GM18505 (cell line): ENCODE data around the gene HRH1.
"Not testable (repeated sequence)": the region's sequence is repeated elsewhere in the genome, so short reads cannot be mapped to it uniquely, and the experiment has no call there.

Experiments used
- ATAC-seq: cut with Tn5 transposase; IDR thresholded peaks from one replicate; pipeline ENCODE4 v1.9.1; 2021; ENCODE audit not compliant: unreplicated experiment
- POLR2A ChIP-seq: IDR thresholded peaks from 4 replicates; pipeline ENCODE4 v1.6.1; 2011; ENCODE audit warnings: borderline replicate concordance; ENCODE audit not compliant: insufficient read depth, insufficient read length; ENCODE audit errors: extremely low read depth

The HRH1 gene

DNA sequence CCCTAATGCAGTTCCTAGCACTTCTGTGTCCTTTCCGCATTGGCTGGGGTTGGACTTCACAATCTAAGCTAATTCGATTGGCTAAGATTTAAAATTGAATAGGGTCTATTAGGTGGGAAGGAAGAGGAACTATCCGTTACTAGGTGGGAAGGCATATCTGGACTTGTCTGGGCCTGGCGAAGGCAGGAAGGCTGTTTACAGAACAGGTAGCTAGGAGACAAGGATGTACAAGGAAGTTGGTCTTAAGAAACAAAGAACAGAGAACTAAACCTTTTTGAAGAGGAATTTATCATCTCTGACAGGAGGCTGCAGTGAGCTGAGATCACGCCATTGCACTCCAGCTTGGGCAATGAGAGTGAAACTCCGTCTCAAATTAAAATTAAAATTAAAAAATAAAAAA is 100.6 kb downstream of the HRH1 start:
- no peak for ATAC-seq
- TF ChIP-seq POLR2A = no peak

DNA sequence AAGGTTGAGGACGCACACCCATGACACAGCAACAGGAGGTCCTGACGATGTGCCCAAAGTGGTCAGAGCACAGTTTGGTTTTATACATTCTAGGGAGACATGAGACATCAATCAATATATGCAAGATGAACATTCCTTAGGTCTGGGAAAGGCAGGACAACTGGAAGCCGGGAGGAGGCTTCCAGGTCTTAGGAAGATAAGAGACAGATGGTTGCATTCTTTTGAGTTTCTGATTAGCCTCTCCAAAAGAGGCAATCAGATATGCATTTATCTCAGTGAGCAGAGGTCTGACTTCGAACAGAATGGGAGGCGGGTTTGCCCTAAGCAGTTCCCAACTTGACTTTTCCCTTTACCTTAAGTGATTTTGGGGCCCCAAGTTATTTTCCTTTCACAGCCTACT is 101.2 kb downstream of the HRH1 start:
- ATAC-seq = not testable (repeated sequence)

DNA sequence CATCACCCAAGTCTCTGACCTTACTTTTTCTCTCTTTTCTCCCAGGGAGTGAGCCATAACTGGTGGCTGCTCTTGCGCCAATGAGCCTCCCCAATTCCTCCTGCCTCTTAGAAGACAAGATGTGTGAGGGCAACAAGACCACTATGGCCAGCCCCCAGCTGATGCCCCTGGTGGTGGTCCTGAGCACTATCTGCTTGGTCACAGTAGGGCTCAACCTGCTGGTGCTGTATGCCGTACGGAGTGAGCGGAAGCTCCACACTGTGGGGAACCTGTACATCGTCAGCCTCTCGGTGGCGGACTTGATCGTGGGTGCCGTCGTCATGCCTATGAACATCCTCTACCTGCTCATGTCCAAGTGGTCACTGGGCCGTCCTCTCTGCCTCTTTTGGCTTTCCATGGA is 104.7 kb downstream of the HRH1 start:
- no peak for ATAC-seq
- no peak for TF ChIP-seq POLR2A

DNA sequence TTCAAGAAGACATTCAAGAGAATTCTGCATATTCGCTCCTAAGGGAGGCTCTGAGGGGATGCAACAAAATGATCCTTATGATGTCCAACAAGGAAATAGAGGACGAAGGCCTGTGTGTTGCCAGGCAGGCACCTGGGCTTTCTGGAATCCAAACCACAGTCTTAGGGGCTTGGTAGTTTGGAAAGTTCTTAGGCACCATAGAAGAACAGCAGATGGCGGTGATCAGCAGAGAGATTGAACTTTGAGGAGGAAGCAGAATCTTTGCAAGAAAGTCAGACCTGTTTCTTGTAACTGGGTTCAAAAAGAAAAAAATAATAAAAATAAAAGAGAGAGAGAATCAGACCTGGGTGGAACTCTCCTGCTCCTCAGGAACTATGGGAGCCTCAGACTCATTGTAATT is 106.2 kb downstream of the HRH1 start:
- no peak for ATAC-seq
- no peak for TF ChIP-seq POLR2A

DNA sequence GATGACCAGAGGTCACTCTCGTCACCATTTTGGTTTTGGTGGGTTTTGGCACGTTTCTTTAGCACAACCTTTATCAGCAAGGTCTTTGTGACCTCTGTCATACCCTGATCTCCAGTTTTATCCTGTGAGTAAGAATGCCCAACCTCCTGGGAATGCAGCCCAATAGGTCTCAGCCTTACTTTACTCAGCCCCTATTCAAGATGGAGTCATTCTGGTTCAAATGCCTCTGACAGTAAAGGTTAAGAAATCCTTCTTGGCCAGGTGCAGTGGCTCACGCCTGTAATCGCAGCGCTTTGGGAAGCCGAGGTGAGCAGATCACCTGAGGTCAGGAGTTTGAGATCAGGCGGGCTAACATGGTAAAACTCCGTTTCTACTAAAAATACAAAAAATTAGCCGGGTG is 114.7 kb downstream of the HRH1 start:
- TF ChIP-seq POLR2A = no peak
- ATAC-seq = no peak

DNA sequence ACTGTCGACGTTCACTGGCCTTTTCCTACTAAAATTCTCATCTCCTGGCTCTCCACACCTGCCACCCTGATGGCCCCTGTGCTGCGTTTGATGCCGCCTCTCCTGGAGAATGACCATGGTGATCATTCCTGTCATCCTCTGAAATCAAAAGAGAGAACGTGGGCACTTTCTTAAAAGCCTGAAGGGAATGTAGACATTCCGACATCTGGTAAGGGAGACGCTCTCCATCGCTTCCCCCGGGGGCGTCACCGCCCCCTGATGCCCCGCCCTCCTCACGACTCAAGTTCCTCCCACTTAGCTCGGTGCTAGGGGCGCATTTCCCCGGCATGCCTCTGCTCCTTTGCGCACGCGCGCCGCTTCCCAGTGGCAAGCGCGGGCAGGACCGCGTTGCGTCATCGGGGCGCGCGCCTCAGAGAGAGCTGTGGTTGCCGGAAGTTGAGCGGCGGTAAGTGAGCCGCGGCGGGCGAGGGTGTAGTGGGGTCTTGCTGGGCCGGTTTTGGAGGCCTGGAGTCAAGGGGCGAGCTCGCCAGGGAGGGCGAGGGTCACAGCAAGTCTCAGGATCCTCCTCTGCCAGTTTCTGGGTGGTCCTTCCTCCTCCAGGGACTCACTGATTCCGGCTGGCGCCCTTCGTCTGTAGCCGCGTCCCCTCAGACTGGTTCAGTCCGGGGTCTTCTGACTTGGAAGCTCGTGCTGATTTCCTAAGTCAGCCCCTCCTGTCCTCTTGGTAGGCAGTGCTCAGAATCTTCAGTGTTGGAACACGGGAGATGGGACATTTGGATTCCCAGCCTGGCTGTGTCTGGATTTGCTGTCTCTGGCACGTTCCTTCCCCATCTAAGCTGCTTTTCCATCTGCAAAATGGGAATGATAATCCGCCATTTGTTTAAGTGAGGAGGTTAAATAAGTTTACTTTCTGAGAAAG is 118.0 kb downstream of the HRH1 start, which contains the start of gene ATG7:
Gene ATG7 (plus strand): TSS at position 412 of the 919 bp plus-strand sequence. CDS start 26,299 bp downstream, outside the sequence.
- peak; percentile 97 for ATAC-seq
- TF ChIP-seq POLR2A = peak; percentile 94

DNA sequence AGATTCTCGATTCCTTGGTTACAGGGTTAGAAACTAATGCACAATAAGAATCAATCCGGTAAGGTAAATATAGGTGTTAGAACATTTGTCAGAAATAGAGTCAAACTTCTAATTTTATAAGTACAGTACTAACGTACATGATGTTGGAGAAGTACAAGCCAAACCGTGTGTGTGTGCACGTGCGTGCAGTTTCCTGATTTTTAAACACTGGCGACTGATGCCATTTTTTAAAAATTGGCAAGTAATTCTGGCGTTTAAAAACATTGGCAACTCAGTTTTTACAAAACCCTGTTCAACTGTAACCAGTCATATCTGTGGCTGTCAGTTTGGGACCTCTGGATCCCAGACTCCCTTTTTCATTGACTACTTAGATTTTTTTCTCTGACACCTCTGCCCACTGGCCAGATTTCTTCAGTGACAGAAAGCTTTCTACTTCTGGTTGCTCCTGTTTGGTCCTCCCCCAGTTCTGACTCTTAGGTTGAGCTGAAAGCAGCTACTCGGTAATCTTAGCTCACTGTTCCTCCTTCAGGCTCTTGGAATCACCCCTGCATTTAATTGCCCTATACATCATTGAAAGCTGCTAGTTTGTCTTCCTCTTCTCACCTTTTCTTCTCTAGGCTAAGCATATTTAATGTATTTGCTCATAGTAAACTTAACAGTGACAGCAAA is 118.7 kb downstream of the HRH1 start:
- ATAC-seq = no peak

DNA sequence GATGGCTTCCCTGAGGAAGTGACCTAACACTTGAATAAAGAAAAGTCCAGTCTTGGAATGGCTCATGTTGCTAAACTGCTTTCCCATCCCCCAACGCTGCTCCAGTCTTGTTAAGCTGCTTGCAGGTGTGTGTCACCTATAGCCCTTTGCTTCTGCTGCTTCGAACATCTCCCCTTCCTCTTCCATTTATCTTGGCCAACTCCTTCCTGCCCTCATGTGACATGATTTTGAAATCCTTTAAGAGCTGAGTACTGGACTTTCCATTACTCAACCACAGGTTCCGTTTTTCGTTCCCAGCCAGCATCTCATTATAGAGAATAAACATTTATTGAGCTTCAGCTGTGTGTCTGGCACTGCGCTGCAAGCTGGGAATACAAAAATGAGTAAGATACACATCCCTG is 119.6 kb downstream of the HRH1 start:
- TF ChIP-seq POLR2A = no peak
- ATAC-seq = no peak

More for the DNA sequence above, 118.7 kb downstream of the HRH1 start:
- no peak for TF ChIP-seq POLR2A

DNA sequence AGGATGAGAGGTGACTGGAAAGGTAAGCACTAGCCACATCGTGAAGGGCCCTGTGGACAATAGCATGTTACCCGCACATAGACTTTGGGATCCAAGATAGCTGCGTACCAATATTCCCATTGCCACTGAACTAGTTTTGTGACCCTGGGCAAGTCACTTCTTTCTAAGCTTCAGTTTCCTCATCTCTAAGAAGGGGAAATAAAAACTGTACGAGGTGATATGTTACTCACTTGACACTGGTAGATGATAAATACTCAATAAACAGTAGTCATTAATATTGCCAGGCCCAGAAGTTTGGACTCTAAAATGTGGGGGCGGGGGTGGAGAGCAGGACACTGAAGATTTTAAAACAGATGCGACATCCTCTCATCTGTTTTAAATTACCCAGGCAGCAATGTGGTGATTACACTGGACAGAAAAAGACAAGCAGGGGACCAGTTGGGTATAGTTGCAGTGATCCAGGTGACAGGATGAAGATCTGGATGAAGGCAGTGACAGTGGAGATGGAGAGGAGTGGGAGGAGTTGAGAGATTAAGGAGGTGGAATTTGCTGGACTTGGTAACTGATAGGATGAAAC is 120.4 kb downstream of the HRH1 start:
- no peak for TF ChIP-seq POLR2A
- no peak for ATAC-seq

DNA sequence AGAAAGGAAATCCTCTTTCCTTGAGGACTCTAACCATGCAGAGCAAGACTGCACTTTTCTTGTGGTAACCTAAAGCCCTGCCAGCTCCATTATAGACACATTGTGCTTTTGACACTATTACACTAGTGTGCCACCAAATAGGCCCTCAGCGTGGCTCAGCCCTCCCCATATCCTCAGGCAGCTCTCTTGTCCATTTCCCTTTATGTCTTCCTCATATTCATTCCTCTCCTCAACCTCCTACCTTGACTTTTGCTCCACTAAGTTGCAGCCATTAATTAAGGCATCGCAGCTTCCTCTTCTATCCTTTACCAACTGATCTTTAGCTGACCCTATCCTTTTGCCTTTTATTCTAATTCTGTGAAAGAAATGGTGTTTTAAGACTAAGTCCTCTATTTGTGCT is 121.6 kb downstream of the HRH1 start:
- ATAC-seq = no peak
- no peak for TF ChIP-seq POLR2A

DNA sequence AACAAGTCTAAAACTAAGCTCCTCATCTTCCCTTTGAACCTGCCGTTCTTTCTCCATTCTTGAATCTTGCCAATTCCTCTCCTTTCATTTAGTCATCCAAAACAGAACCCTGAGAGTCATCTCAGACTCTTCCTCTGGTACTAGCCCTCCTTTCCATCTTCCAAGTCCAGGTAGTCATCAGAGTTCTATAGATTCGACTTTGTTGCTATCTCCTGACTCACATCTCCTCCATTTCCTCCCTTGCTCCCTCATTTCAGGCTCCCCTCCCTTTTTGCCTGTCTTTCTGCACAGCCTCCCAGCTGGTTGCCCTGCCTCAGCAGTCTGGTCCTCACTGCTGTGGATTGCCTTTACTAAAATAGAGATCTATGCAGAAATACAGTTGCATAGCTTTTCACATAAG is 122.6 kb downstream of the HRH1 start:
- no peak for ATAC-seq

DNA sequence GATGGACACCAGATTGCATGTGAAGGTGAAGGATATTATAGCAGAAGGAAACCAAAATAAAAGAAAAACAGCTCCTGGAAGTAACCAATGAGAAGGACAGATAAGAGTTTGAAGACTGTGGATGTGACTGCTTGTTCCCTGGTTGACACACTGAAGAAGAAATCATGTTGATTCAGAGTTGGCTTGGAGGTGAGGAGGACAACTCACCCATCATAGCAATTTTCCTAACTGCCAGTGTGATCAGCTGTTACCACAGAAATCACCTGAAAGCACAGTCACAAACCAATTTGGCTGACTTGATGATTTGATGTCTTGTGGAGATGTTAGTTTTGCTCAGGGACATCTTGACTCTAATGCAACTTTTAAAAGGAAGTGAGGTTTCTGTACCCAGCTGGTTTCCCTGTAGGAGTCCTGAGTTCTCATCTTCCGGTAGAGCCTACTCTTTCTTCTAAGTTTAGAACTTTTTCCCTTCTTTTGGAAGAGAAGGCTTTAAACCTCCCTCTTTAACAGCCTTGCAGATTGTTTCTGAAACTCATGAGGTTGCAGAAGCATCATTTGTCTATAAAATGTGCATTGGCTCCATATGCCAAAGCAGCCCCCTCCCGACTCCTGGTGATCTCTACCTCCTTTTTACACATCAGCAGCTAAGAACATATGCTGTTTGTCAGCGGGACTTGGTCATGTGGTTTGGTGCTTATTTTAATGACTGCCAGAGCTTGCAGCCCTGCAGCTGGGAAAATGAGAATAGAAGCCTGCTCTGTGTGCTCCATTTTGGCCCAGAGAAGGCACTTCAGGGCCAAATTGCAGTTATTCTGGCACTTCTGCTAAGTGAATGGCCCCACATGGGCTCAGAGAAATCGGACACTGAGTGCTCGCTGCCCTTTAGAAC is 128.2 kb downstream of the HRH1 start:
- no peak for TF ChIP-seq POLR2A
- ATAC-seq = no peak

More for the DNA sequence above, 122.6 kb downstream of the HRH1 start:
- TF ChIP-seq POLR2A = no peak

DNA sequence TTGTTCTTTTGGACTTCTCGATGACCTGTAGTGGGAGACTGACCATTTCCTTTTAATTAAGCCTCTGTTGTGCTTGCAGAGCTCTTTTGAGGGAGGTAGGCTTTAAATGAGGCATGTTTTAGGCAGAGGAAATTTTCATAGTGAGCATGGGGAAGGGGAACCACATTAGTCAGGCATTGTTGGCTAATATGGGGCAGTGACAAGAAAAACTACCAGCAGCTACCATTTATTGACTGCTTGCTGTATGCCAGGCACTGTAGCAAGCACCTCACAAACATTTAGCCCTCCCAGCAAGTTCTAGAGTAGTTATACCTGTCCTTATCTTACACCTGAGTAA is 128.8 kb downstream of the HRH1 start:
- TF ChIP-seq POLR2A = no peak
- ATAC-seq = no peak
